ENCODE results near the gene SSTR4. TPM values are rescaled to one million over a fixed set of nuclear protein-coding genes. Genes with fewer than 3 reads are reported as not detected.

The SSTR4 gene
- total RNA-seq, 2 donors from 2014 or later, result not detected

- no peaks in the 10 kb centered on the region for H3K36me3 ChIP-seq
- TF ChIP-seq, protein P1, sequence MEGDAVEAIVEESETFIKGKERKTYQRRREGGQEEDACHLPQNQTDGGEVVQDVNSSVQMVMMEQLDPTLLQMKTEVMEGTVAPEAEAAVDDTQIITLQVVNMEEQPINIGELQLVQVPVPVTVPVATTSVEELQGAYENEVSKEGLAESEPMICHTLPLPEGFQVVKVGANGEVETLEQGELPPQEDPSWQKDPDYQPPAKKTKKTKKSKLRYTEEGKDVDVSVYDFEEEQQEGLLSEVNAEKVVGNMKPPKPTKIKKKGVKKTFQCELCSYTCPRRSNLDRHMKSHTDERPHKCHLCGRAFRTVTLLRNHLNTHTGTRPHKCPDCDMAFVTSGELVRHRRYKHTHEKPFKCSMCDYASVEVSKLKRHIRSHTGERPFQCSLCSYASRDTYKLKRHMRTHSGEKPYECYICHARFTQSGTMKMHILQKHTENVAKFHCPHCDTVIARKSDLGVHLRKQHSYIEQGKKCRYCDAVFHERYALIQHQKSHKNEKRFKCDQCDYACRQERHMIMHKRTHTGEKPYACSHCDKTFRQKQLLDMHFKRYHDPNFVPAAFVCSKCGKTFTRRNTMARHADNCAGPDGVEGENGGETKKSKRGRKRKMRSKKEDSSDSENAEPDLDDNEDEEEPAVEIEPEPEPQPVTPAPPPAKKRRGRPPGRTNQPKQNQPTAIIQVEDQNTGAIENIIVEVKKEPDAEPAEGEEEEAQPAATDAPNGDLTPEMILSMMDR (IDR thresholded peaks at IDR 0.05), result no peak
- H3K4me3 ChIP-seq, result no peak overlapping the region
- H3K9ac ChIP-seq (ENCODE audit: low read depth in 2 of 2, low read length in 2 of 2), result no peak overlapping the region
- H3K9me3 ChIP-seq, result no peaks in the 10 kb centered on the region
- H3K27me3 ChIP-seq, result no peaks in the 10 kb centered on the region
- no peak overlapping the region for H3K27ac ChIP-seq
- intact Hi-C loops (cut with DNase I), result no loop called here
- DNase-seq, result no peak
- no peaks in the 10 kb centered on the region for H3K4me1 ChIP-seq
Measured at GRCh38 chr20:23071398-23071797, 36.3 kb downstream of the SSTR4 start.

DNA sequence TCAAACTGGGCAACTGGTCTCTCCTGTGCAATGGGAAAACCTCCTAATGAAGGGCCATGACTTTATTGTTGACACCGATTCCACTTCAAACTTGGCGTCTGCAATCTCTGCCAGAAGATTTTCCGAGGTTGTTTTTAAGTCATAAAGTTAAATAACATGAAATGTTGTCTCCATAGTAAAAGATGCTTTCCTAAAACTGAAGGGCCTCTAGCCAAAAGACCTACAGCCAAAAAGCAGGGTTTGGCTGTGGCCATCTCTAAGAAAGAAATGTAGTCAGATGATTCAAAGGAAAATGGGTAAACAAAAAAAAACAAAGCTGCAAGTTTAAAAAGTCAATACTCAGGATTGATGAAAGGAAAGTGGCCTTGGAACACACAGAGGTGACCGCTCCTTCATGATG is 36.9 kb downstream of the SSTR4 start:
- DNase-seq, result no peak
- Histone ChIP-seq H3K9ac (ENCODE audit: low read depth in 2 of 2, low read length in 2 of 2) (no peak overlapping the region), H3K27me3 (no peaks in the 10 kb centered on the region)

GRCh38 chr20:23072892-23073586 is 37.9 kb downstream of the SSTR4 start:
- Histone ChIP-seq H3K27me3 (no peaks in the 10 kb centered on the region), H3K4me1 (no peaks in the 10 kb centered on the region), H3K9ac (ENCODE audit: low read depth in 2 of 2, low read length in 2 of 2) (no peak overlapping the region), H3K36me3 (no peaks in the 10 kb centered on the region), H3K9me3 (no peaks in the 10 kb centered on the region), H3K4me3 (no peak overlapping the region), H3K27ac (no peak overlapping the region)
- no peak for DNase-seq
- intact Hi-C loops (cut with DNase I), result no loop called here
- TF ChIP-seq, protein P1 (IDR thresholded peaks at IDR 0.05), result no peak

More for the DNA sequence above, 36.9 kb downstream of the SSTR4 start:
- H3K27ac ChIP-seq, result no peak overlapping the region
- no peaks in the 10 kb centered on the region for H3K9me3 ChIP-seq
- no peaks in the 10 kb centered on the region for H3K4me1 ChIP-seq
- intact Hi-C loops (cut with DNase I), result no loop called here
- no peak overlapping the region for H3K4me3 ChIP-seq
- TF ChIP-seq, protein P1 (IDR thresholded peaks at IDR 0.05), result no peak
- no peaks in the 10 kb centered on the region for H3K36me3 ChIP-seq

DNA sequence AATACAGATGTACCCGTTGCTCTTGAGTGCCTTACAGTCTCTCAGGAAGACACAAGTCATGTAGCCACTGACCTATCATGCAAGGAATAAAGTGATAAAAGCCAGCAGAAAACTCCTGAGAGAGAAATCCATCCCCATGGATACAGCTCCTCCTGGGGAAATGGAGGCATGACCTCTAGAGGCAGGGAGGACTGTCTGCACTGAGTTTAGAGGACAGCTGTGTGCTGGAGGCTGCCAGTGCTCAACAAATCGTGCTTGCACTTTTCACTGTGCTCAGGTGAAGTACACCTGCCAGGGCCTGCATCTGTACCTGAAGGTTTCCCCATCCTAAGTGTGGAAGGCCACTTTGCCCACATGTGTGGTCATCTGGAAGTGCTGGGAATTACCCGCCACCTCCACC is 38.9 kb downstream of the SSTR4 start:
- no peak overlapping the region for H3K4me3 ChIP-seq

DNA sequence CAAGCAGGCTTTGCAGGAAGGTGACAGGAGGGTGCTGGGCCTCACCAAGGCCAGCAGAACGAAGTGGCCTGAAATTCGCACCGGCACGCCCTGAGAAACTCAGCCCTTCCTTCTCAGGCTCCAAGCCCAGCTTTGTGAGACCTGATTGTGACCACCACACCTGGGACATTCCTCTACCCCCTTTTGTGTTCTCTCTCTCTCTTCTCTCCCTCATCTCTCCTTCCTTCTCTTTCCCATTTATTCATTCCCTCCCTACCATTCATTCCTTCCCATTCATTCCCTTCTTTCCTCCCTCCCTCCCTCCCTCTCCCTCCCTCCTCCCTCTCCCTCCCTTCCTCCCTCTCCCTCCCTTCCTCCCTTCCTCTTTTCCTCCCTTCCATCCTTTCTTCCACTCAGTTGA is 42.2 kb downstream of the SSTR4 start:
- intact Hi-C loops (cut with DNase I), result no loop called here
- no peak overlapping the region for H3K9ac ChIP-seq (ENCODE audit: low read depth in 2 of 2, low read length in 2 of 2)
- no peaks in the 10 kb centered on the region for H3K9me3 ChIP-seq
- no peaks in the 10 kb centered on the region for H3K36me3 ChIP-seq
- no peak overlapping the region for H3K4me3 ChIP-seq
- H3K27me3 ChIP-seq, result no peaks in the 10 kb centered on the region
- TF ChIP-seq, protein P1 (IDR thresholded peaks at IDR 0.05), result no peak
- no peak overlapping the region for H3K27ac ChIP-seq
- H3K4me1 ChIP-seq, result no peaks in the 10 kb centered on the region
- DNase-seq, result no peak

More for the DNA sequence above, 38.9 kb downstream of the SSTR4 start:
- H3K9me3 ChIP-seq, result no peaks in the 10 kb centered on the region
- no peak overlapping the region for H3K9ac ChIP-seq (ENCODE audit: low read depth in 2 of 2, low read length in 2 of 2)
- no peaks in the 10 kb centered on the region for H3K36me3 ChIP-seq
- no peak overlapping the region for H3K27ac ChIP-seq
- no peaks in the 10 kb centered on the region for H3K4me1 ChIP-seq
- TF ChIP-seq, protein P1 (IDR thresholded peaks at IDR 0.05), result no peak
- no peak for DNase-seq
- intact Hi-C loops (cut with DNase I), result no loop called here
- H3K27me3 ChIP-seq, result no peaks in the 10 kb centered on the region

All from colonic mucosa (tissue), 4 donors.